Stimulated activated CD4-positive, alpha-beta T cell treated with anti-CD3 and anti-CD28 coated beads, Interleukin-4, amount 100 ng/mL, for 4 hours (primary cell): Measurements from ENCODE around the gene ZNF814.
"Not testable (repeated sequence)": the region's sequence is repeated elsewhere in the genome, so short reads cannot be mapped to it uniquely, and the experiment has no call there.

Experiments used
- DNase-seq, 2 experiments: peaks; one replicate each; pipeline ENCODE4 v3.0.0-alpha.2; 2020

The ZNF814 gene

GRCh38 chr19:57854117-57854516 lies 34.7 kb downstream of the ZNF814 start:
- DNase-seq = not testable (repeated sequence)

- DNase-seq = not testable (repeated sequence)
Measured at GRCh38 chr19:57851812-57852603, 36.8 kb downstream of the ZNF814 start.

GRCh38 chr19:57850553-57851017 lies 38.3 kb downstream of the ZNF814 start:
- no peak for DNase-seq

GRCh38 chr19:57849666-57850473 lies 39.0 kb downstream of the ZNF814 start, which contains the start of gene ZNF587:
Gene ZNF587, plus strand, starts transcription at chr19:57849859. Its CDS starts 180 bp downstream, at chr19:57850039.
- peak; percentile 61 to 80 for DNase-seq

GRCh38 chr19:57849162-57849665 lies 39.6 kb downstream of the ZNF814 start:
- DNase-seq = not testable (repeated sequence)

GRCh38 chr19:57847164-57847563 lies 41.7 kb downstream of the ZNF814 start:
- DNase-seq = not testable (repeated sequence)

GRCh38 chr19:57841122-57841763 lies 47.6 kb downstream of the ZNF814 start:
- no peak for DNase-seq

GRCh38 chr19:57838622-57839191 lies 50.1 kb downstream of the ZNF814 start:
- DNase-seq = not testable (repeated sequence)

GRCh38 chr19:57836991-57837390 lies 51.8 kb downstream of the ZNF814 start:
- DNase-seq = not testable (repeated sequence)

GRCh38 chr19:57830071-57830602 lies 58.7 kb downstream of the ZNF814 start, which contains the start of gene ZNF587B:
Gene ZNF587B, plus strand, starts transcription at chr19:57830299. Its CDS starts 230 bp downstream, at chr19:57830529.
- peak; percentile 11 to 13 for DNase-seq

GRCh38 chr19:57829316-57829715 lies 59.5 kb downstream of the ZNF814 start:
- no peak for DNase-seq

GRCh38 chr19:57825511-57825910 lies 63.3 kb downstream of the ZNF814 start:
- DNase-seq = no peak

- DNase-seq = not testable (repeated sequence)
Measured at GRCh38 chr19:57823608-57824007, 65.2 kb downstream of the ZNF814 start.

GRCh38 chr19:57823155-57823554 lies 65.7 kb downstream of the ZNF814 start:
- DNase-seq = not testable (repeated sequence)

GRCh38 chr19:57821501-57821900 lies 67.3 kb downstream of the ZNF814 start:
- not testable (repeated sequence) for DNase-seq

- DNase-seq = not testable (repeated sequence)
Measured at GRCh38 chr19:57821095-57821494, 67.7 kb downstream of the ZNF814 start.

GRCh38 chr19:57820599-57820998 lies 68.2 kb downstream of the ZNF814 start:
- DNase-seq = no peak

- peak; percentile 66 to 79 for DNase-seq
Measured at GRCh38 chr19:57819475-57820148, 69.2 kb downstream of the ZNF814 start.

GRCh38 chr19:57818378-57818777 lies 70.5 kb downstream of the ZNF814 start:
- DNase-seq = no peak

- DNase-seq = no peak
Measured at GRCh38 chr19:57817976-57818375, 70.9 kb downstream of the ZNF814 start.

- DNase-seq = no peak
Measured at GRCh38 chr19:57816652-57817051, 72.2 kb downstream of the ZNF814 start.
